Endothelial cell of umbilical vein (primary cell): Measurements from ENCODE around the gene TREH. TPM values are rescaled to one million over a fixed set of nuclear protein-coding genes. Genes with fewer than 3 reads are reported as not detected.
"Not testable (repeated sequence)": the region's sequence is repeated elsewhere in the genome, so short reads cannot be mapped to it uniquely, and the experiment has no call there.

Experiments used
- BruUV-seq: library from RNA; stranded (reverse); fragments of 400-500 nt; replicated peaks from 2 replicates; lab custom pipeline; 2021; lab: Mats Ljungman, UMichigan
- CTCF ChIA-PET: fragments of 300-600, 350-600 bp; sonication (Branson Sonifier 250); formaldehyde crosslinking; loops from one replicate; lab custom pipeline; 2021; ENCODE audit warnings: antibody characterized with exemption, inconsistent platforms; lab: Charles Lee
- POLR2A ChIA-PET: fragments of 300-600, 350-600 bp; sonication (Branson Sonifier 250); formaldehyde crosslinking; loops from one replicate; lab custom pipeline; 2021; ENCODE audit warnings: antibody characterized with exemption, inconsistent platforms; lab: Charles Lee
- DNase-seq: peaks from one replicate; pipeline ENCODE4 v3.0.0-alpha.2; 2011; ENCODE audit warnings: low read depth, low spot score
- FAIRE-seq: peaks from 2 replicates; lab custom pipeline; 2011; peaks lifted over from hg19 to GRCh38; lab: Jason Lieb, UNC
- H2AFZ ChIP-seq: 2 replicates; pipeline ENCODE4 v1.6.0; 2012; ENCODE audit warnings: low read depth, low read length, control low read depth, inconsistent platforms
- H3K27ac ChIP-seq: 2 replicates; pipeline ENCODE4 v1.5.1; 2011; ENCODE audit warnings: low read depth, mild to moderate bottlenecking, control low read depth, low read length, moderate library complexity; ENCODE audit not compliant: insufficient read depth
- H3K27me3 ChIP-seq, 2 experiments: 2 replicates each; pipeline versions ENCODE4 v1.6.0 to v1.6.1; 2011; ENCODE audit warnings: low read length in 2 of 2, mixed read lengths in 1 of 2; ENCODE audit not compliant: control insufficient read depth in 2 of 2, insufficient read depth in 2 of 2
- H3K36me3 ChIP-seq, 2 experiments: 2 replicates in 1 of 2; 3 replicates in 1 of 2; pipeline ENCODE4 v1.5.1; 2011; ENCODE audit warnings: low read length in 2 of 2, mild to moderate bottlenecking in 1 of 2, moderate library complexity in 1 of 2; ENCODE audit not compliant: control insufficient read depth in 2 of 2, insufficient read depth in 2 of 2; ENCODE audit errors: extremely low read depth in 1 of 2
- H3K4me1 ChIP-seq: 3 replicates; pipeline ENCODE4 v1.5.1; 2011; ENCODE audit warnings: mild to moderate bottlenecking, low read length; ENCODE audit not compliant: control insufficient read depth, insufficient read depth; ENCODE audit errors: extremely low read depth
- H3K4me2 ChIP-seq: 2 replicates; pipeline ENCODE4 v1.6.1; 2011; ENCODE audit warnings: low read length, control low read depth, mixed read lengths; ENCODE audit not compliant: insufficient read depth
- H3K4me3 ChIP-seq, 3 experiments: fragments of 200-600 bp in 1 of 3; sonication (generic), shearing (Covaris generic) in 1 of 3; replicated peaks in 1 of 3; 2 replicates each; pipeline ENCODE4 v1.5.1; 2011 to 2016; ENCODE audit warnings: control low read depth in 3 of 3, low read length in 3 of 3, mild to moderate bottlenecking in 2 of 3, inconsistent platforms in 1 of 3, low read depth in 1 of 3, moderate library complexity in 1 of 3; ENCODE audit not compliant: insufficient read depth in 1 of 3
- H3K79me2 ChIP-seq: 2 replicates; pipeline ENCODE4 v1.6.0; 2012; ENCODE audit warnings: low read length, inconsistent platforms; ENCODE audit not compliant: control insufficient read depth, insufficient read depth
- H3K9ac ChIP-seq: replicated peaks from 2 replicates; pipeline ENCODE3; 2011; ENCODE audit warnings: low read length, control low read depth; ENCODE audit not compliant: insufficient read depth; ENCODE audit errors: extremely low read depth
- H3K9me1 ChIP-seq: replicated peaks from 3 replicates; pipeline ENCODE4 v1.6.0; 2011; ENCODE audit warnings: mild to moderate bottlenecking, low read length; ENCODE audit not compliant: control insufficient read depth, insufficient read depth; ENCODE audit errors: extremely low read depth
- H3K9me3 ChIP-seq: replicated peaks from 2 replicates; pipeline ENCODE4 v1.5.1; 2012; ENCODE audit warnings: low read length, inconsistent platforms; ENCODE audit not compliant: control insufficient read depth, insufficient read depth
- H4K20me1 ChIP-seq: replicated peaks from 2 replicates; pipeline ENCODE3; 2011; ENCODE audit warnings: mild to moderate bottlenecking, low read length; ENCODE audit not compliant: control insufficient read depth, insufficient read depth; ENCODE audit errors: extremely low read depth
- POLR2AphosphoS5 ChIP-seq: IDR thresholded peaks from 2 replicates; pipeline ENCODE4 v1.6.1; 2012; ENCODE audit warnings: low read depth, mild to moderate bottlenecking, control low read depth, low read length, moderate library complexity; ENCODE audit not compliant: insufficient read depth
- dilution Hi-C: fragments of 300-500 bp; cut with MboI; formaldehyde crosslinking; loops from one replicate; pipeline ENCODE4 v1.15.0; 2019; ENCODE audit warnings: low sequenced_read_pairs; ENCODE audit not compliant: extremely low pct_ligation_motif_present
- intact Hi-C: fragments of 100-400 bp; cut with micrococcal nuclease; formaldehyde crosslinking; loops from one replicate; pipeline ENCODE4 v1.10.0; 2022
- polyA plus RNA-seq, 4 experiments: library from polyadenylated mRNA; depleted of rRNA in 3 of 4; stranded (reverse) in 3 of 4; unstranded in 1 of 4; fragments of >200 nt; gene quantifications; 2 replicates each; pipeline versions ENCODE4 v1.2.1 to v1.2.3, GENCODE V29; 2011 to 2012; ENCODE audit warnings: missing spikeins in 1 of 4
- total RNA-seq: library from RNA; stranded (reverse); gene quantifications from 2 replicates; pipeline ENCODE4 v1.2.3, GENCODE V29; 2021

The TREH gene
- total and polyA plus RNA-seq, 2 donors (not counting 3 experiments of a cell fraction or from before 2014, with no cell fraction given), result not detected

- peak overlapping the region; percentile 98 for H2AFZ ChIP-seq
- ChIA-PET POLR2A (no interaction called here), CTCF (interaction anchor here (0.8 to 3.8 kb wide), 24 partner anchors 8 to 278 kb away, joined by 3 to 45 read pairs (median 5); partner anchors contain the start of genes TREH and UPK2)
- no peaks in the 10 kb centered on the region for H4K20me1 ChIP-seq
- no peak for TF ChIP-seq POLR2AphosphoS5
- H3K27me3 ChIP-seq, result peaks cover 2 to 3% of the 10 kb centered on the region in 2 experiments
- peak overlapping the region; percentile 64 for H3K4me2 ChIP-seq
- no peaks in the 10 kb centered on the region for H3K4me1 ChIP-seq
- H3K4me3 ChIP-seq, result peak overlapping the region in 1 of 3 experiments; percentile 5
- BruUV-seq, result no TSS peak
- H3K27ac ChIP-seq, result no peak overlapping the region
- H3K9ac ChIP-seq, result no peak overlapping the region
- no peaks in the 10 kb centered on the region for H3K9me1 ChIP-seq
- no peaks in the 10 kb centered on the region for H3K36me3 ChIP-seq
- no peaks in the 10 kb centered on the region for H3K9me3 ChIP-seq
- DNase-seq (no peak), FAIRE-seq (no peak)
- dilution Hi-C loops (no loop called here), intact Hi-C loops (no loop called here)
- H3K79me2 ChIP-seq, result no peaks in the 10 kb centered on the region
These were observed 9.5 kb upstream of the TREH start for GRCh38 chr11:118688851-118689502.

- H3K9me3 ChIP-seq, dilution Hi-C loops, H3K36me3 ChIP-seq, H3K4me1 ChIP-seq, H3K9me1 ChIP-seq, FAIRE-seq, H3K79me2 ChIP-seq, BruUV-seq, H2AFZ ChIP-seq, H4K20me1 ChIP-seq, H3K4me2 ChIP-seq, POLR2A ChIA-PET, H3K27ac ChIP-seq, DNase-seq, intact Hi-C loops, H3K4me3 ChIP-seq, H3K27me3 ChIP-seq, H3K9ac ChIP-seq: not testable (repeated sequence)
- CTCF ChIA-PET, result interaction anchor here (0.7 kb wide), 1 partner anchor 94 kb away, joined by 3 read pairs; no protein-coding TSS in a partner anchor
These were observed 8.9 kb upstream of the TREH start for GRCh38 chr11:118688339-118688738.
